GM19035 (cell line): ENCODE data around the gene SFMBT1.
"Not testable (repeated sequence)": the region's sequence is repeated elsewhere in the genome, so short reads cannot be mapped to it uniquely, and the experiment has no call there.

Experiments used
- ATAC-seq: cut with Tn5 transposase; IDR thresholded peaks from one replicate; pipeline ENCODE4 v1.9.1; 2021; ENCODE audit not compliant: unreplicated experiment

The SFMBT1 gene

DNA sequence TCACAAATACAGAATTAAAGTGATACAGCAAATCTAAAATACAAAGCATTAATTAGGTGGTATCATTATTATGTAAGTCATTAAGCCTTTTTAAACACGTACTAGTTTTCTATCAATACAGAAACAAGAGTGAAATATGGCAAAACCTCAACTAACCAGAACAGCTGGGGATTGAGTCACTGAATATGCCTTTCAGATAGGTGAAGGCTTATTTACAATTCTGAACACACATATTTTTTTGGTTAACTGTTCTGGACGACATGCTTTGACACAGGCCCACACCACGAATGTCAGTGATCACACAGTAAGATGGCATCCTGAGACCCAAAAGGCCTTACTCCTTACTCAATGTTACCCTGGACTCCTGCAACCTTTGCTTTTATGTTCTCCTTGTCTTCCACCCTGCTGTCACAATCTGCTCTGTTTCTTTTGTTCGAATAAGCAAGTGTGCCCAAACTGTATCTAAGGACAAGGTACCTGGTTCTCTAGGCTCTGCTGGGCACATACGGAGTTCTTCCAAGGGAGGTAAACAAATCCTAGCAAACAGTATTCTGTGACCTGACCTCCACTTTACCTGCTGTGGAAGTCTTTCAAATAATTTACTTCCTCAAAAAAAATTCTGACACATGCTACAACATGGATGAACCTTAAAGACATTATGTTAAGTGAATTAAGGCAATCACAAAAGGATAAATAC, 7.0 kb downstream of the SFMBT1 start:
- no peak for ATAC-seq

DNA sequence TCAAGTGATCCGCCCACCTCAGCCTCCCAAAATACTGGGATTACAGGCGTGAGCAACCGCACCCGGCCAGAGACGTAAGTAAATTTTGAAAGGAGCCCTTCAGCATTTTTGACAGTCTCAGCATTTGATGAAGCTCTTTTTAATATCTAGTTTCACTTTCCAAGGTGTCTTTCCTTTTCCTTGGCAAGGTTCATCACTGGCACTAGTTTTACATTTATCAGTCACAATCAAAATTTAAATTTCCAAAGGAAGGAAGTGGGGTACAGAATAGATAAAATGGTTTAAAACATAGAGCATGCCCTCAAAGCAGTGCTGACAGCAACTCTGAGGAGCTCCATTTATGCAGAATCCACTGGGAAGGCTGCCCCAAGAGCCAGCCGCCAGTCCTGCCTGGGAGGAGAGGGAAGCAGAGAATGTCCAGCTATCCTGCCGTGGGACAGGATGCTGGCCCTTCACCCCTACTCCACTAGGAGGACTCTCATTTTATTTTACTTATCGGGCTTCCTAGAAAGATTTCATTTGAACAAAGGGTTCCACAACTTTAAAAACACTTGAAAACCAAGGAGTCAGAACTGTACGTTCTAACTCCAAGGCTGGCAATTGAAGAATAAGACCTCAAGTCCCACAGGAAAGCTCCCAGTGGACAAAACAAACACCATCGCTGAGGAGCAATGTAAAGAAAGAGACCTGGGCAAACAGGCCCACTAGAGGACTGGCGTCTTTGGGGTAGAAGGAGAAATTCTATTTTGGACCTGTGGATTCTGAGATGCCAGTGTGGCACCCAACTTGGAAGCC, 9.9 kb downstream of the SFMBT1 start:
- ATAC-seq = no peak

DNA sequence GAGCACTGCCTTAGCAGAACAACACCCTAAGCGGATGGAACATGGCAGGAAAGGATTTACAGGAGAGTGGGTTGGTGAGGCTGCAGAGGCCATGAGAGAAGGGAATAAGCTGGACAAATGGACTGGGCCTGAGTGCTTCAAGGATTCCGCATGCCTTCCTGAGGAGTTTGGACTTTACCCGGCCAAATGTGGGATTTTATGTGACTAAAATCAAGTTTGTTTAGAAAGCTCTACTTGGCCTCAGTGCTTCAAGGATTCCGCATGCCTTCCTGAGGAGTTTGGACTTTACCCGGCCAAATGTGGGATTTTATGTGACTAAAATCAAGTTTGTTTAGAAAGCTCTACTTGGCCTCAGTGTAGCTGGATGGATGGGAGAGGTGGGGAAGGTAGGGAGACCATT, 10.9 kb downstream of the SFMBT1 start:
- not testable (repeated sequence) for ATAC-seq

DNA sequence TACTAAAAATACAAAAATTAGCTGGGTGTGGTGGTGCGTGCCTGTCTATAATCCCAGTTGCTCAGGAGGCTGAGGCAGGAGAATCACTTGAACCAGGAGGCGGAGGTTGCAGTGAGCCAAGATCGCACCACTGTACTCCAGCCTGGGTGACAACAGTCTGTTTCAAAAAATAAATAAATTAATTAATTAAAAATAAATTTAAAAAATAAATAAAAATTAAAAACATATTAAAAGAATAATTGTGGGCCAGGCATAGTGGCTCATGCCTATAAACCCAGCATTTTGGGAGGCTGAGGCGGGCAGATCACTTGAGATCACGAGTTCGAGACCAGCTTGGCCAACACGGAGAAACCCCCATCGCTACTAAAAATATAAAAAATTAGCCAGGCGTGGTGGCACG, 11.5 kb downstream of the SFMBT1 start:
- ATAC-seq = not testable (repeated sequence)

DNA sequence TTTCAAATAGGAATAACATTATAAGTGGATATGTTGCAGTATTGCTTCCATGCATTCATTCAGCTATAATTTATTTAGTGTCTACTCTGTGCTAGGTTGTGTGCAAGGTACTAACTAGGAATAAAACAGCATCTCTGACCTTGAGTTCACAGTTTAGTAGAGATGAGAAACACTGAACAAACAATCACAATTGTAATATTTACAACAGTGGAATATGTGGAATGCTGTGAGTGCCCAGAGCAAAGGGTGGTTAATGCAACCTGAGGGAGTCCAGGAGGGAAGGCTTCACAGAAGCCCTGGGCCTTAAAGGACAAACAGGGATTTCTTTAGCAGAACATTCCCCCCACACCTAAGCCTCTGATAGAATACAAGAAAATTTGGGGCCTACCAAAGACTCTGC, 13.3 kb downstream of the SFMBT1 start:
- ATAC-seq = no peak

DNA sequence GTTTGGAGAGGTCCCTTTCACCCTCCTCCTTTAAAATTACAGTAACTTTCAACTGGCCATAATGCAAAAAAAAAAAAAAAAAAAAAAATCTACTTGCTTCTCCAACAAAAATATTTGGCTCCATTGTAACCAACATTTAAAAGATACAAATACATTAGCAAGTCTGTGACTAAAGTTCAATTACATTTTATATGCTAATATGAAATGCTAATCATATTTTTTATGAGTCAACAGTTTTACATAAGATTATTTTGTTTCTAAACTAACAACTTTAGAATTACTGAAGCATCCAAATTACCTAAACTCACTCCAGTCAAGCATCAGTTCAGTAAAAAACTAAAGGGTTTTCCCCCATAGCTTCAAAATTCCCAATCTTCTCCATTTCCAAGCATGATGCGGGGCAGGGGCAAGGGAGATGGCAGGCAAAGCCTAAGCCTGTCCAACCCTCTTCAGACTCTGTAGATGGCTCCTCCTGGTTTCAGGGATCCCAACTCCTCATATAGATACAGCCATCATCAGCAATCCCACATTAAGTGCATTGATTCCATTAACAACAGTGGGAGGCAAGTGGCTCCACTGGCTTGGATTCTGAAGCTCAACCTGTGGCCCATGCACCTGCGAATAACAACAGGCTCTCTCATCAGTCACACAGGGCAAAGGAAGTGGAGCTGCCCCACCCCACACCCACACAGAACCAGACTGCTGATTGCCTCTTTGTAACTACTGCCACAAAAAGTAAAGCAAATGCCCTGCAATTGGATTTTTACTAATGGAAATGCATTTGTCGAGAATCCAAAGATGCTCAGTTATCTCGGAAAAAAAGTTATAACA, 15.0 kb downstream of the SFMBT1 start:
- no peak for ATAC-seq

DNA sequence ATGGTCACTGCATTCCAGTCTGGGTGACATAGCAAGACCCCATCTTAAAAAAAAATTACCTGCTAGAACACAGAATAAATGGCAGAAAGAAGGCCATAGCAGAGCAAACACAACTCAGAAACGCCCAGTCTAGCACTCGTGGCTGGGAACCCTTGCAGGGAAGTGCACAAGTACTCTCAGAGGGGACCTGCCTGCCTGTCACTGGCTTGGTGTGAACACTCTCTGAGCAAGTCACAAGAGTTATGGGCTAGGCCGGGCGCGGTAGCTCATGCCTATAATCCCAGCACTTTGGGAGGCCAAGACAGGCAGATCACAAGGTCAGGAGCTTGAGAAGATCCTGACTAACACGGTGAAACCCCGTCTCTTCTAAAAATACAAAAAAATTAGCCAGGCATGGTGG, 17.2 kb downstream of the SFMBT1 start:
- no peak for ATAC-seq

DNA sequence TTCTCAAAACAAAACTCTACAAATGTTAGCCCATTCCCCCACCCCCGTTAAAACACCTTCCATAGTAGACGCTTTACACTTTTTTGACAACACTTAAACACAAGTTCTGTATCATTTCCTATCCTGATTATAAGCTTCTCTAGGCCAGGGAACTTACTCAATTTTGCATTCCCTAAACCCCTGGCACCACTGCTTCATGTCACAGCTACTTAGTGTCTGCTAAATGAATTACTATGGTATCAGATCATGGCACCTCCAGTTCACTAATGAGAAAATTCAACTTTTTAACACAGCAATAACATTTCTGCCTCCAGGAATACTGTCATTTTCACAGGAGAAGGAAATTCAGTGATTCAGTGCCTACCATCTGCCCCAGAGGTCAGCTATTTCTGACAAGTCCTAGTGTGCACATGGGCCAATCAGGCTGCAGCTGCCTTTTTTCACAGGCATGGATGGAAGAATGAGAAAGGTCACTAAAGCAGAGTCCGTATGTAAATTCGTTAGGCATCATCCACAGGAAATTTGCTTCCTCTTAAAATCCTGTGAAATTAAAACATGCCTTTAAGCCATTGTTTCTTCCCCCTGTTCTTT, 18.5 kb downstream of the SFMBT1 start:
- ATAC-seq = no peak

DNA sequence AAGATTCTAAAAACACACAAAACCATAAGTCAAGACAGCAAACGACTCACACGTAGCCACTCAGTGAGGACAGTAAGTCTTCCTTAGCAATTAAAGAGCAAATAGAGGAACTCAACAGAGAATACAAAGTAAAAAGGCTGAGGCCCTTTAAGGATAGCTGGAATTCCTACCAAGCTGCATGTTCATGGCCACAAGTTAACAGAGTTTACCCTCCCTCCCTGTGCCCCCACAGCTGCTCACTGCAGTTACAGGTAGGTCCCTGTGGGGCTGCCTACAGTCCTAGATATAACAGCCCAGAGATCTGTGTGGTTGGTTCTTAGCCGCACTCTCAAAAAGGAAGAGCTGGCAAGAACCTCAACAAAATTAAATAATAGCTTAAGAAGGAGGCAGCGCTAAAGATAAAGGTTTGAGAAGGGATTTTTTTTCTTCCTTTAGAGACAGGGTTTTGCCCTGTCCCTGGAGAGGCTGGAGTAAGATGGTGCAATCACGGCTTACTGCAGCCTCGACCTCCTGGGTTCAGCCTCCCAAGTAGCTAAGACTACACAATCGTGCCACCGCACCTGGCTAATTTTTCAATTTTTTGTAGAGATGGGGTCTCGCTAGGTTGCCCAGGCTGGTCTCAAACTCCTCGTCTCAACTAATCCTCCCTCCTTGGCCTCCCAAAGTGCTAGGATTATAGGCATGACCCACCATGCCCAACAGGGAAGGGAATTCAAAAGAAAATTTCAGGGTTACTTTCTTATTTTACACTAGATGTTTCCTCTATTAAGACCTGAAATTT, 19.3 kb downstream of the SFMBT1 start:
- ATAC-seq = no peak

DNA sequence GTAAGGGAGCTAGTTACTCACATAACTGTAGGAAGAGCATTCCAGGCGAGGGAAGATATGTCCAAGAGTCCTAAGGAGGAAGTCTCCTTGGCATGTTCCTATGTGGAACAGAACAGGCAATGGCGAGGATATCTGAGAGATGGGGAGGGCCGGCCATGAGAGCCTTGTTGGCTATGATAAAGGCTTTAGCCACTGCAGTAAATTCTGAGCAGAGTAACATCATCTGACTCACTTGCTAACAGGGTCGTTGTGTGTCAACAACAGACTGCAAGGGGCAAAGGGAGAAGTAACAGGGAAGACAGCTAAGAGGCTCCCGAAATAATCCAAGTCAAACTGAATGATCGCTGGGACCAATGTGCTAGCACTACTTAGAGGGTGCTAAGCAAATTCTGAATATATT, 21.6 kb downstream of the SFMBT1 start:
- ATAC-seq = no peak

DNA sequence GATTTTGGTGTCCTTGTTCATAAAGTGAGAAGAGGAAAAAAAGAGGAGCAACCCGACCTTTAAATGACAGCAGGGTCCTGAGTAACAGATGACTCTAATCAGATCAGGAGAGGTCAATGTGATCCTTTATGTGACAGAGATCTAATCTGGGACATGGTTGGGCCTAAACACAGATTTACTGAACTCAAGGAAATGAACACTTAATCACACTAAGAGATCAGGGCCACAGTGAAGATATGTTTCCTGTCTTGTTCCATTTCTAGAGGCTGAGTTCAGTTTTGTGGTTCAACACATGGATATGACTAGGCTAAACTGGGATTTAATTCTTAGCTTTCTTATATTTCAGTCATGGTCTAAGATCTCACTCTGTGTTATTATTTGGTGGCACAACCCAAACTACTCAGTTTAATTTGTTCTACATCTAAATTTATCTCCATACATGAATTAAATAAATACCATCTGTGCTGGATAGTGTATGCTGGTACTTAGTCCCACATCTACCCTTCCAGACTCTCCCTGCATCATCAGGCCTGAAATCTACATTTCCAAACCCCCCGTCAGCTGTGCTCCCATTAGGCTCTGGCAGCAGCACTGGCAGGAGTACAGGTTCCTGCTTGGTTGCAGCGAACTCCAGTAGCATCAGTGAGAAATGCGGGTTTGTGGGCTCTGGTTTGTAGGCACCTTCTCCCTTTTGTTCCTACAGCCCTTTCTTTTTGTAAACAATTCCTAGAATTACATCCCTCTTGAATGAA, 22.6 kb downstream of the SFMBT1 start:
- no peak for ATAC-seq

DNA sequence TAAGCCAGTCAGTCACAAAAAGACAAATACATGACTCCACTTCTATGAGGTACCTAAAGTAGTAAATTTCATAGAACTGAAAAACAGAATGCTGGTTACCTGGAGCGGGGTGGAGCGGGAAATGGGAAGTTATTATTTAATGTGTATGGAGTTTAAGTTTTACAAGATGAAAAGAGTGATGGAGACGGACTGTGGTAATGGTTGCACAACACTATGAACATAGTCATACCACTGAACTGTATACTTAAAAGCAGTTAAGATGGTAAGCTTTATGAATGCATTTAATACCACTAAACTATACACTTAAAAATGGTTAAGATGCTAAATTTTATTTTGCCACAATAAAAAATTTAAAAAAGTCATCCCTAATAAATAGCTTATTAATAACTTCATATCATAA, 23.2 kb downstream of the SFMBT1 start:
- no peak for ATAC-seq

DNA sequence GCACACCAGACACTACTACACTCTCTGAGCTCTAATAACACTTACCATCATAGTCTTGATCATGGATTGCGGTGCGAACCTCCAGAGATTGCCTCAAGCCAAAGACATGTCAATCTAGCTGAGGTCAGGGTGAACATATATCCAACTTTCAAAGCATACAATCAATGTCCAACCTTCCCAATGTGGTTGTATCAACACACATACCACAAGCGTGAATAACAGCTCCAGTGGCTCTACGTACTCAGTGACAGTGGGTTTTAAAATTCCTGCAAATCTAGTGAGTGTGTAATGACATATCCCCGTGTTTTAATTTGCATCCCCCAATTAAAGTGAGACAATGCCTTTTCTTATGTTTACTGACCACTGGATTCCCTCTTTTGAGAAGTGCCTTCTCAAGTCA, 29.6 kb downstream of the SFMBT1 start:
- ATAC-seq = no peak

DNA sequence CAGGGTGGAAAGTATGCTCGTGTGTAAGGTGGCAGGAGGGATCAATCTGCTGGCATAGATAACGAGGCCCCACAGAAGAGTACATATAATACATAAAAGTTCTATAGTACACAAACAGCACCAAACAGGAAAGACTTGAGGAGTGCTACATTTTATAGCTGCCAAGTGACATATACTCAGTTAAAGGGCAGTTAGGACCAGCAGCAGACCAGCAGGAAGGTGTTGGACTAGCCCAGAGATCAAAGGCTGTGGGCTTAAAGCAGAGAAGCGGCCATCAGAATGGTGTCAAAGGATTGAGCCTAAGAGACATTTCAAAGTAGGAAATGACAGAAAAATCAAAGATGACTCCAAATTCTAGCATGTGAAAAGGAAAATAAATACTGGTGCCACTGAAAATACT, 34.5 kb downstream of the SFMBT1 start:
- ATAC-seq = no peak

DNA sequence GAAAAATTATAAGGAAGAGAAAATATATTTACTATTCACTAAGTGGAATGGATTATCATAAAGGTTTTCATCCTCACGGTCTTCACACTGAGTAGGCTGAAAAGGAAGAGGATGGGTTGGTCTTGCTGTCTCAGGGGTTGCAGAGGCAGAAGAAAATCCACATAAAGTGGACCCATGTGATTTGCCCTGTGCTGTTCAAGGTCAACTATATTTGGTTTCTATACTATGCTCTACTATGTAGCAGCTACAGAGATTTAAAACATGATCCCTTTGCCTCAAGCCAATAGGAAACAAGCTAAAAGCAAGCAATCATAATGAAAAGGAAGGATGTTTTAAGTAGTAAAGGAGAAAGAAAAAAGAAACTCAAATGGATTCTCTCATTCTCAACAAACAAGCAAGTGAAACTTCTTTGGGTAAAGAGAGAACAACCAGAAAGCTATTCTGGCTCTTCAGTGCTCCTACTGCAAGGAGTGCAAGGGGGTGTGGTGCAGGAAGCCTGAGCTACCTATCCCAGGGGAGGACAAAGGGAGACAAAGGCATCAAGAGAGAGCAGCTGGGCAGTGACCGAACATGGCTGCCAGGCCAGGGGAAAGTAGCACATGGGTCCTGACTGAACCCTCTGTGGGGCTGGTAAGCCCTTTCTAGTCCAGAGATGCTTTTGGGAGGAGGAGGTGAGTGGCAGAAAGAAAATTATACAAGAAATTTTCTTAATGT, 35.9 kb downstream of the SFMBT1 start:
- ATAC-seq = no peak

DNA sequence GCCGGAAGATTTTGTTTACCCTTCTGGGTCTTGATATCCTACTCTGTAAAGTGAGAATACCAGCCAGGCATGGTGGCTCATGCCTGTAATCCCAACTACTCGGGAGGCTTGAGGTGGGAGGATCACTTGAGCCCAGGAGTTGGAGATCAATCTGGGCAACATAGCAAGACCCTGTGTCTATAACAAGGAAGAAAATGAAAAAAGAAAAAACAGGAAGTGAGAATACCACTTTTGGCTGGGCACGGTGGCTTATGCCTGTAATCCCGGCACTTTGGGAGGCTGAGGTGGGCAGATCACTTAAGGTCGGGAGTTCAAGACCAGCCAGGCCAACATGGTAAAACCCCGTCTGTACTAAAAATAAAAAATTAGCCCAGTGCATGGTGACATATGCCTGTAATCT, 36.9 kb downstream of the SFMBT1 start:
- no peak for ATAC-seq

DNA sequence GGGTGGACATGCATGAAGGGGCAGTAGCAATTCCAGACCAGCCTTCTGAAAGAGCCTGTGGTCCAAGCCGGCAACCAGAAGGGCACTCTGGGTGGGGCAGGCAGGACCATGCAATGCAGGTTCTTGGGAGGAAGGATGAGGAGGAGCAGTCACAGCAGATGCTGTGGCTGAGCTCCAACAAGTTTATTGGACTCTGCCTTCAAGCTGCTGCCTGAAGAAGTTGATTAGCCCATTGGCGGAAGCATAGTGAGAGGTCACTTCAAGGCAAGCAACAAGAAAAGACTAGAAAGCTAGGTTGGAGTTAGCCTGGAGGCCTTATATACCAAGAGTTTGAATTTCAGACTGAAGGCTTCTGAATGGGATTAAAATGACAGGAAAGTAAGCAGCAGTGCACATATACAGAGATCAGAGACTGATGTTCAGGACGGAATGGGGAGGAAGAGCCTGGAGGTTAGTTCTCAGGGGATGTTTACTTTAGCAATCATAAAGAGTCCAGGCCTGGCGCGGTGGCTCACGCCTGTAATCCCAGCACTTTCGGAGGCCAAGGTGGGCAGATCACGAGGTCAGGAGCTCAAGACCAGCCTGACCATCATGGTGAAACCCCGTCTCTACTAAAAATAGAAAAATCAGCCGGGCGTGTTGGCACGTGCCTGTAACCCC, 39.9 kb downstream of the SFMBT1 start:
- ATAC-seq = no peak

DNA sequence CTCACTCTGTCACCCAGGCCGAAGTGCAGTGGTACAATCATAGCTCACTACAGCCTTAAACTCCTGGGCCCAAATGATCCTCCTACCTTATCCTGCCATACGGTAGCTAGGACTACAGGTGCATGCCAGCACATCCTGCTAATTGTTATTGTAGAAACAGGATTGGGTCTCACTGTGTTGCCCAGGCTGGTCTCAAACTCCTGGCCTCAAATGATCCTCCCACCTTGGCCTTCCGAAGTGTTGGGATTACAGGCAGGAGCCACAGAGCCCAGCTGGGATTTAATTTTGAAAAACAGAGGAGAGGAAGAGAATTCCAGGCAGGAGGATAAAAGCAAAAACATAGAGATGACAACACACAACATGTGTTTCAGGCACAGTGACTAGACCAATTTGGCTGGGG, 40.5 kb downstream of the SFMBT1 start:
- no peak for ATAC-seq

DNA sequence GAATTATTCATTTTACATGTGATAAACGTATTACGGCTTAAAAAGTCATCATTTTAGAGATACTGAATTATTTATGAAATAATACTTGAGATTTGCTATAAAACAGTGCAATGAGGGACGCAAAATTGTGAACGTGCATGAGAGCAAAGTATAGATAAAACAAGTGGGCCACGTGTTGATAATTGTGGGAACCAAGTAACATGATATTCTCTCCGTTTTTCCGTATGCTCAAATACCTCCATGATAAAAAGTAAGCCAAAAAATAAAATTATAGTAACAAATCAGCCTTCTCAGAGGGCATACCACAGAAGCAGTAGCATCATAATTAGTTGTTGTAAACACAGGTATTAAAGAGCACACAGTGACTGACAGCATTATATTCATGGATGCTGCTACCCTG, 42.6 kb downstream of the SFMBT1 start:
- ATAC-seq = no peak
